Measurements from ENCODE around the gene SUMO2.
"Not testable (repeated sequence)": the region's sequence is repeated elsewhere in the genome, so short reads cannot be mapped to it uniquely, and the experiment has no call there.

The SUMO2 gene

GRCh38 chr17:75142236-75142971, 40.4 kb downstream of the SUMO2 start:
- no peak for DNase-seq

DNA sequence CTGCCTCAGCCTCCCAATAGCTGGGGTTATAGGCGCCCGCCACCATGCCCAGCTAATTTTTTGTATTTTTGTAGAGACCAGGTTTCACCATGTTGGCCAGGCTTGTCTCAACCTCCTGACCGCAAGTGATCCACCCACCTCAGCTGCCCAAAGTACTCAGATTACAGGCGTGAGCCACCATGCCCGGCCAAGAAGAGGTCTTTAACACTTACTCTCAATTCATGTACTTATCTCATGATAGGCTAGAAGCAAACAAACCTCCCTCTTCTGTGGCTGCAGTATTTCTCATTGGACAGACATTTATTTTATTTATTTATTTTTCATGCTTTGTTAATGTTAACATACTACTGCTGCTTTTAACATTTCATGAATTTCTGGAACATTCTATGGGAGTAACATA, 44.2 kb downstream of the SUMO2 start:
- no peak for DNase-seq

GRCh38 chr17:75137762-75138161, 45.0 kb downstream of the SUMO2 start:
- not testable (repeated sequence) for DNase-seq

DNA sequence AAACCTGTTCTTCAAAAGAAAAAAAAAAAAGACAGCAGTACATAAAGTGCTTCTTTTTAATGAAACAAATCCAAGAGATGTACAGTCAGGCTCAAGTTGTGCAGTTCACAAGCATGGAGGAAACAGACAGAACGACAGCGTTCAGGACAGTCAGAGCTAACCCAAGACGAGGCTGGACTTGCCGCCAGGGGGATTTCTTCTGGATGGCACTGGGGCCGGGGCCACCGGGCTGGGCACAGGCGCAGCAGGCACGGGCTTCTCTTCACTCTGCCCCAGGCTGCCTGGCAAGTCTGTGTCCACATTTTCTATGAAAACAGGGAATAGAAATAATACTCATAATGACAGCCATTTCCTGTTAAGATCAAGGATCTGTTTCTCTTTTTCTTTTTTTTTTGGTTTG, 46.8 kb downstream of the SUMO2 start:
- DNase-seq, result no peak

- DNase-seq, result no peak
These were observed 47.3 kb downstream of the SUMO2 start for GRCh38 chr17:75135452-75135851.

GRCh38 chr17:75133607-75134347, 49.0 kb downstream of the SUMO2 start:
- not testable (repeated sequence) for DNase-seq

DNA sequence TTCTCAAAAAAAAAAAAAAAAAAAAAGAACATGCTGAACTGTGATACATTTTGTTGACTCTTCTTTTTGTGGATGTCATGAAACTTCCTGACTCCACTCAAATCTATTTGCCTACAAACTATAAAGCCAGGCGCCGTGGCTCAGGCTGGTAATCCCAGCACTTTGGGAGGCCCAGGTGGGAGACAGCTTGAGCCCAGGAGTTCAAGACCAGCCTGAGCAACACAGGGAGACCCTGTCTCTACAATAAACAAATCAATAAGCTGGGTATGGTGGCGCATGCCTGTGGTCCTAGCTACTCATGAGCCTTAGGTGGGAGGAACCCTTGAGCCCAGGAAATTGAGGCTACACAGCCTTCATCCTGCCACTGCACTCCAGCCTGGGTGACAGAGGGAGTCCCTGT, 49.8 kb downstream of the SUMO2 start:
- DNase-seq, result no peak

DNA sequence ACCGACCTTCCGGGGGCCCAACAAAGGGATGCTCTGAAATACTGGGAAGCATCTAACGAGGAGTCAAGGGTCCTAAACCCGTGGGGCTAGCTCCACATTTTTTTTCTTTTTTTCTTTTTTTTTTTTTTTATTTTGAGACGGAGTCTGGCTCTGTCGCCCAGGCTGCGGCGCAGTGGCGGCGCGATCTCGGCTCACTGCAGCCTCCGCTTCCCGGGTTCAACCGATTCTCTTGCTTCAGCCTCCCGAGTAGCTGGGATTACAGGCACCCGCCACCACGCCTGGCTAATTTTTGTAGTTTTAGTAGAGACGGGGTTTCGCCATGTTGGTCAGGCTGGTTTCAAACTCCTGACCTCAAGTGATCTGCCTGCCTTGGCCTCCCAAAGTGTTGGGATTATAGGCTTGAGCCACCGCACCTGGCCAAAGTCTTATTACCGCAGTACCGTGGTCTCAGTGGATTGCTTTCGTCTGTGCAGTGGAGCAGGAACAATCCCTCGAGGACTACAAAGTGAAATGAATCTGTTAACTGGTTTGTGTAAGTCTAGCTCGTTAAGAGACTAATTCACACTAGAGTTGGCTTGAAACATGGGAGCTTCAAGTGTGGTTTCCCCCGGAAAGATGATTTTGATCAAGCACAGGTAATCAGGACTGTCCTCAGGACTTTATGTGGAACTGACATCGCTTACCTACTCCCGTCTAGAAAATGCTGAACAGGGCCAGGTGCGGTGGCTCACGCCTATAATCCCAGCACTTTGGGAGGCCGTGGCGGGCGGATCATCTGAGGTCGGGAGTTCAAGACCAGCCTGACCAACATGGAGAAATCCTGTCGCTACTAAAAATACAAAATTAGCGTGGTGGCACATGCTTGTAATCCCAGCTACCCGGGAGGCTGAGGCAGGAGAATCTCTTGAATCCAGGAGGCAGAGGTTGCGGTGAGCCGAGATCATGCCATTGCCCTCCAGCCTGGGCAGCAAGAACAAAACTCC, 50.5 kb downstream of the SUMO2 start:
- DNase-seq, result not testable (repeated sequence)

DNA sequence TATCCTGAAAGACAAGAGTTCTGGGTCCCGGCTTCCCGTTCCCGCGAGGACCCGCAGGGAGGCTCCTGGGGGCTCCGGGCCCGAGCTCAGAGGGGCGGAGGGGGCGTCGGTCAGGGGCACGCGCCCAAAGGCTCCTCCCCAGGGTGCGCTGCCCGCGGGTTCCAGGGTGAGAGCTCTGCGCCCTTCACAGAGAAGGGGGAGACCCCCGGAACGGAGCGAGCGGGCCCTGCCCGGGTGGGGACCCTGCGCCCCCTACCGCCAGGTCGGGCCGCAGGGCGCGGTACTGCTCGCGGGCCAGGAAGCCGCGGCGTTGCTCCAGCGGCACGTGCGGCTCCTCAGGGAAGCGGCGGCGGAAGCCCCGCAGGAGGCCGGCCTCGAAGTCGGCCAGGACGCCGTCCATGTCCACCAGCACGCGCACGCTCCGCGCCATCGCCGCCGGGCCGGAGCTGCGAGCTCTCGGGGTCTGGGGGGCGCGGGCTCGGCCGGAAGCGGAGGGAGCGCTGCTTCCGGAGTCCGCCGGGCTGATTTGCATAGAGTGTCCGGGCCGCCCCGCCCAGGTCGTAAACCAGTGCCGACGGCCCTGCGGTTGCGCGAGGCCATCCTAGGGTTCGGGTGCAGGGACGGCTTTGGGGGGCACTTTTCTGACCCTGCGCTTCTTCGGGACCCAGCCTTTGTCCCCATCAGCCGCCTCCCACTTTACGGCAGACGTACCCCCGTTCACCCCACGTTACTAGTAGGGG, 51.3 kb downstream of the SUMO2 start, which contains the start of gene NT5C:
TSS of gene NT5C (minus strand) at position 465 of the 740 bp plus-strand sequence. CDS start at position 430, 35 bp downstream.
- DNase-seq, result peak; percentile 64

DNA sequence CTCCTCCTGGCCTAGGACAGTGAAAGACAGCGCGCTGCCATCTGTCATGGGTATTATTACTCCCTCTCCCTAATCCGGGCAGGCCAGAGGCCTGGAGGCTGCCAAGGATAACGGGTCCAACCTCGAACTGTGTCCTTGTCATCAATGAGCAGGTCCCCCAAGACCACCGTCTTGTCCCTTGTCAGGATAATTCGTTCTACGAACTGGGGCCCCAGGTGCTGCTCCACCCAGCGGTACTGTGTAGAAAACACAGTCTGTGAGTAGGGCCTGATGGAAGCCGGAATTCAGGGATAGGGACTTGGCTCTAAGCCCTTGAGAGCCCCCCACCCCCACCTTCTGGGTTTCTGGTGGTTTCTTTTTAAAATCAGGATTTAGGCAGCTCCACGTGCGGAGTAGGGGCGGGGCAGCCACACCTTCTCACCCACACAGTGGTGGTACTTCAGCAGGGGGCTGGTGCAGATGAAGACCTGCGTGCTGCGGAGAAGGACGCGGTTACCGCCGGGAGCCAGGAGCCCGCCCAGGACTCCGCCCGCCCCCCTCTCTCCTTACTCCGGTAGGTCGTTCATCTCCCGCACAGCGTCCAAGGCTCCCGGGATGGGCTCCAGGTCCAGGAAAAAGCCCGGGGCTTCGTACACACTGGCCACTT, 52.0 kb downstream of the SUMO2 start:
- peak; percentile 40 for DNase-seq

- DNase-seq, result no peak
These were observed 52.6 kb downstream of the SUMO2 start for GRCh38 chr17:75130059-75130631.

GRCh38 chr17:75129576-75129975, 53.2 kb downstream of the SUMO2 start:
- no peak for DNase-seq

- DNase-seq, result no peak
These were observed 53.9 kb downstream of the SUMO2 start for GRCh38 chr17:75128694-75129505.

GRCh38 chr17:75127936-75128335, 54.8 kb downstream of the SUMO2 start:
- not testable (repeated sequence) for DNase-seq

DNA sequence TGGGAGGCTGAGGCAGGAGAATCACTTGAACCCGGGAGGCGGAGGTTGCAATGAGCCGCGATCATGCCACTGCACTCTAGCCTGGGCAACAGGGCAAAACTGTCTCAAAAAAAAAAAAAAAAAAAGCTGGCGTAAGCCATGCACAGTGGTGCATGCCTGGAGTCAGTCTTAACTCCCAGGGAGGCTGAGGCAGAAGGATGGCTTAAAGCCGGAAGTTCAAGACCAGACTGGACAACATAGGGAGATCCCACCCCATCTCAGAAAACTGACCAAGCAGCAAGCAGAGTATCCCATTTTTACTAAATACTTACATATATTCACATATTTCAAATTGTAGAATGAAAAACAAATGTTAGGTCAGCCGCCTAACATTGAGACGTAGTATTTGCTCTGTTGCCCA, 55.8 kb downstream of the SUMO2 start:
- DNase-seq, result no peak

GRCh38 chr17:75125984-75126383, 56.8 kb downstream of the SUMO2 start:
- no peak for DNase-seq

DNA sequence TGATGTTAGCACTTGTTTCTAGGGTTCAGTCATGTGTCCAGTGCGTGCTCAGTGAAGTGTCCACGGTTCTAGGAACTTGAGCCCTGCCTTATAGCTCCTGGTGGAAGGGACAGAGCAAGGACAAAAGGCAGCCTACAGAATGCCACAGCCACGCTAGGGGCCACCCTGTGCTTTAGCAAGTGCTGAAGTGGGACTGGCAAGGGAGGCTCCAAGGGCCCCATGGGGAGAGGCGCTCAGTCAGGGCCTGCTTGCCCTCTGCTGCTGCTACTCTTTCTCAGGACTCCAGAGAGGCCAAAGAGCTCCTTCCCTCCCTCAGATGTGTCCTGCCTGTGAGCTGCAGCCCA, 58.0 kb downstream of the SUMO2 start:
- no peak for DNase-seq

DNA sequence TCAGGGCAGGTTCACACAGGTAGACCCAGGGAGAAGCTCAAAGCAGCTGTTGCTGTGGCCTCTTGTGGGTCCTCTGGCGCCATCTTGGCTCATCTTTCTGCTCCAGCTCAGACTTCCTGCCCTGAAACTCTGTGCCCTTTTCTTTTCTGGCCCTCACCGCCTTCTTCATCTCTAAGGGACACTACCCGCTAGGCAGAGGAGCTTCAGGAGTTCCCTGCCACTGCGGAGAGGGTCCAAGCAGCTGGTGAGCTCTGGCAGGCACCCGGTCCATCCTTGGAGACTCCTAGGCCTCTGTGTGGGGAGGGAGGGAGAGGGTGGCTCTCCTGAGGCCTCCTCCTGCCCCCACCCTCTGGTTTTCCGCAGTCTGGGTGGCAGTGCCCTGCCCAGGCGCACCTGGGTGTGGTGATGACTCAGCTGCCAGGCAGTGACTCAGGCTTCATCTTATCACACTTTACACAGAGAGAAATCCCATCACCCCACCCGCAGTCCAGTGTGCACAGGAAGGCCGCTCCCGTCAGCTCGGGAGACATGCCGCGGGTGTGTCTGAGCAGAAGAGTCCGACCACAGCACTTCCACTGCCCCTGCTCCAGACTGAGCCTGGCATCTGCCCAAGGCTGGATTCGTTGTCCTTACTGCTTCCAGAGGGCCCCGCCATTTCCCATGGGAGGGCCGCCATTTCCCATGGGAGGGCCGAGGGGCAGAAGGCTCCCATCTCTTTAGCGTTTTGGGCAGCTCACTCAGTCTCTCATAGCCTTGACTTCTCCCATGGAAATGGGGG, 58.5 kb downstream of the SUMO2 start:
- peak; percentile 98 for DNase-seq

GRCh38 chr17:75118307-75118706, 64.5 kb downstream of the SUMO2 start:
- no peak for DNase-seq

GRCh38 chr17:75116737-75117136, 66.0 kb downstream of the SUMO2 start:
- DNase-seq, result no peak

All from SHP77 treated with DMSO at 0.1 percent for 48 hours (cell line).